Measurements from ENCODE around the gene AGXT. TPM values are rescaled to one million over a fixed set of nuclear protein-coding genes. Genes with fewer than 3 reads are reported as not detected.

AGXT gene
- total RNA-seq, 1 experiment from 2014 or later: 0.16 TPM

GRCh38 chr2:240927390-240927781 is 58.8 kb downstream of the AGXT start:
- in situ Hi-C loops (cut with HindIII; ENCODE audit: low pct_unique_long_range_greater_than_20kb, low sequenced_read_pairs): no loop called here
- DNase-seq (ENCODE audit: low read depth, low spot score): no peak

GRCh38 chr2:240928476-240929363 is 60.1 kb downstream of the AGXT start:
- DNase-seq (ENCODE audit: low read depth, low spot score): no peak
- in situ Hi-C loops (cut with HindIII; ENCODE audit: low pct_unique_long_range_greater_than_20kb, low sequenced_read_pairs): no loop called here

- in situ Hi-C loops (cut with HindIII; ENCODE audit: low pct_unique_long_range_greater_than_20kb, low sequenced_read_pairs): no loop called here
- DNase-seq (ENCODE audit: low read depth, low spot score): no peak
Observed at GRCh38 chr2:240929364-240930095, 60.9 kb downstream of the AGXT start.

Other genes with a start within 250 kb of the AGXT start
- 0.05 TPM in 1 of 2 replicates, not detected in the other for gene GPR35, start 243.3 kb upstream of the AGXT start, total RNA-seq (2014; rRNA removed; shearing (Covaris generic))
- not detected in 2 replicates for gene AQP12B, start 185.9 kb upstream of the AGXT start, total RNA-seq (2014; rRNA removed; shearing (Covaris generic))
- gene AQP12A, start 177.0 kb upstream of the AGXT start, total RNA-seq (2014; rRNA removed; shearing (Covaris generic)): not detected in 2 replicates
- 0.50 TPM in 1 of 2 replicates, not detected in the other for gene KIF1A, start 48.6 kb upstream of the AGXT start, total RNA-seq (2014; rRNA removed; shearing (Covaris generic))
- gene MAB21L4, start 27.3 kb downstream of the AGXT start, total RNA-seq (2014; rRNA removed; shearing (Covaris generic)): not detected in 2 replicates
- not detected in 2 replicates for gene CROCC2, start 37.5 kb downstream of the AGXT start, total RNA-seq (2014; rRNA removed; shearing (Covaris generic))
- gene SNED1, start 129.8 kb downstream of the AGXT start, total RNA-seq (2014; rRNA removed; shearing (Covaris generic)): 0.11 and 0.13 TPM in 2 replicates
- gene MTERF4, start 233.5 kb downstream of the AGXT start, total RNA-seq (2014; rRNA removed; shearing (Covaris generic)): 10.8 and 13.9 TPM in 2 replicates

Measured in SK-MEL-5 (cell line).